Measurements from ENCODE around the gene FHIT. TPM values are rescaled to one million over a fixed set of nuclear protein-coding genes. Genes with fewer than 3 reads are reported as not detected.

Gene FHIT
- total and polyA plus RNA-seq, 2 of the 4 experiments (the other 2 are of a cell fraction) = 0.07 TPM; not detected in 1

GRCh38 chr3:59968513-59969045 is 1282.7 kb downstream of the FHIT start:
- ATAC-seq (ENCODE audit: low read depth) (no peak), DNase-seq (no peak)
- H3K4ac ChIP-seq (ENCODE audit: low read depth, low read length) = no peak overlapping the region
- H3K4me2 ChIP-seq (ENCODE audit: low read depth, low read length) = no peak overlapping the region
- H3K23ac ChIP-seq (ENCODE audit: low read depth, low read length) = no peak overlapping the region
- H3K27me3 ChIP-seq (ENCODE audit: control insufficient read depth, insufficient read depth, low read length) = no peaks in the 10 kb centered on the region
- no CpG with 5 or more reads among the region's 5 CpGs for WGBS, 2 experiments (ENCODE audit: extremely low coverage in 2 of 2, insufficient read length in 1 of 2)
- ChIA-PET CTCF (interaction anchor here (0.7 kb wide), 1 partner anchor 928 kb away, joined by 3 read pairs; no protein-coding TSS in a partner anchor), POLR2A (ENCODE audit: unreplicated experiment) (no interaction called here)
- H4K91ac ChIP-seq (ENCODE audit: insufficient read depth, low read depth, low read length) = no peak overlapping the region
- H3K4me3 ChIP-seq (ENCODE audit: insufficient read depth, low read depth, low read length) = no peak overlapping the region
- TF ChIP-seq FOS (IDR thresholded peaks at IDR 0.05; ENCODE audit: low read depth, low read length) = no peak
- TF ChIP-seq CHD1 (IDR thresholded peaks at IDR 0.05; ENCODE audit: low read depth, low read length) = no peak
- TF ChIP-seq MAFK (IDR thresholded peaks at IDR 0.05; ENCODE audit: low read depth, low read length) = no peak
- TF ChIP-seq MXI1 (IDR thresholded peaks at IDR 0.05; ENCODE audit: borderline replicate concordance, low read depth, low read length) = no peak
- no peak for TF ChIP-seq POLR2A (IDR thresholded peaks at IDR 0.05; ENCODE audit: low read depth, low read length)
- no peak for TF ChIP-seq SMC3 (IDR thresholded peaks at IDR 0.05; ENCODE audit: low read depth, low read length)
- no peak for TF ChIP-seq MAZ (IDR thresholded peaks at IDR 0.05; ENCODE audit: borderline replicate concordance, low read depth, low read length)
- no peak for TF ChIP-seq CEBPB (IDR thresholded peaks at IDR 0.05; ENCODE audit: low read depth, low read length)
- no peak for TF ChIP-seq NFE2L2 (IDR thresholded peaks at IDR 0.05; ENCODE audit: low read depth, low read length)
- TF ChIP-seq CTCF (conservative IDR thresholded peaks at IDR 0.05; ENCODE audit: low read depth, low read length) = no peak
- TF ChIP-seq RAD21 (IDR thresholded peaks at IDR 0.05; ENCODE audit: low read length) = no peak
- TF ChIP-seq USF2 (IDR thresholded peaks at IDR 0.05; ENCODE audit: low read depth, low read length) = no peak
- TF ChIP-seq, protein P1, sequence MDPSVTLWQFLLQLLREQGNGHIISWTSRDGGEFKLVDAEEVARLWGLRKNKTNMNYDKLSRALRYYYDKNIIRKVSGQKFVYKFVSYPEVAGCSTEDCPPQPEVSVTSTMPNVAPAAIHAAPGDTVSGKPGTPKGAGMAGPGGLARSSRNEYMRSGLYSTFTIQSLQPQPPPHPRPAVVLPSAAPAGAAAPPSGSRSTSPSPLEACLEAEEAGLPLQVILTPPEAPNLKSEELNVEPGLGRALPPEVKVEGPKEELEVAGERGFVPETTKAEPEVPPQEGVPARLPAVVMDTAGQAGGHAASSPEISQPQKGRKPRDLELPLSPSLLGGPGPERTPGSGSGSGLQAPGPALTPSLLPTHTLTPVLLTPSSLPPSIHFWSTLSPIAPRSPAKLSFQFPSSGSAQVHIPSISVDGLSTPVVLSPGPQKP (IDR thresholded peaks at IDR 0.05; ENCODE audit: borderline replicate concordance, low read depth, low read length) = no peak
- no peak overlapping the region for H3K18ac ChIP-seq (ENCODE audit: low read depth, low read length)
- H2AFZ ChIP-seq (replicated peaks; ENCODE audit: low read length, poor library complexity) = no peak overlapping the region
- H4K20me1 ChIP-seq (ENCODE audit: insufficient read depth, low read length) = no peaks in the 10 kb centered on the region
- dilution Hi-C loops (cut with HindIII; ENCODE audit: low sequenced_read_pairs, unreplicated experiment) = no loop called here
- no peak overlapping the region for H3K14ac ChIP-seq (replicated peaks; ENCODE audit: low read depth, low read length)
- no peak overlapping the region for H4K8ac ChIP-seq (ENCODE audit: low read depth in 2 of 2, low read length in 2 of 2)
- H2BK5ac ChIP-seq (ENCODE audit: low read depth, low read length, poor library complexity, severe bottlenecking) = no peak overlapping the region
- no peak overlapping the region for H3K27ac ChIP-seq (ENCODE audit: insufficient read depth, low read length)
- no peak overlapping the region for H2AK9ac ChIP-seq (replicated peaks; ENCODE audit: low read depth, low read length, poor library complexity)
- no peak overlapping the region for H2BK20ac ChIP-seq (ENCODE audit: low read depth, low read length)
- H3K9ac ChIP-seq (ENCODE audit: low read depth, low read length) = no peak overlapping the region
- H3K4me1 ChIP-seq (ENCODE audit: control insufficient read depth, insufficient read depth, low read length) = no peaks in the 10 kb centered on the region
- no peaks in the 10 kb centered on the region for H3K9me3 ChIP-seq (ENCODE audit: control insufficient read depth, insufficient read depth, low read length)
- H3K56ac ChIP-seq (ENCODE audit: extremely low read depth, insufficient read depth, low read length) = no peak overlapping the region
- no peaks in the 10 kb centered on the region for H3K36me3 ChIP-seq (ENCODE audit: control insufficient read depth, insufficient read depth, low read length)
- H3K9me1 ChIP-seq (ENCODE audit: insufficient read depth, low read length) = no peaks in the 10 kb centered on the region
- H3K79me1 ChIP-seq (ENCODE audit: low read depth in 1 of 2, low read length in 2 of 2) = no peaks in the 10 kb centered on the region
- H2BK15ac ChIP-seq (ENCODE audit: low read depth, low read length) = no peak overlapping the region
- no peak overlapping the region for H4K5ac ChIP-seq (ENCODE audit: low read depth, low read length)
- H2AK5ac ChIP-seq (ENCODE audit: low read depth, low read length) = no peak overlapping the region
- no peak overlapping the region for H2BK120ac ChIP-seq (ENCODE audit: low read depth, low read length)
- in situ Hi-C loops (cut with MboI; ENCODE audit: low sequenced_read_pairs) = no loop called here
- intact Hi-C loops (cut with micrococcal nuclease) = no loop called here
- BruUV-seq (replicated peaks) = no TSS peak
